ENCODE data around the gene EEF2K. TPM values are rescaled to one million over a fixed set of nuclear protein-coding genes. Genes with fewer than 3 reads are reported as not detected.

Gene EEF2K
- total and polyA plus RNA-seq, 2 of the 13 experiments (the other 11 are each of a cell fraction or from before 2014, with no cell fraction given): 22.0 to 23.8 TPM

DNA sequence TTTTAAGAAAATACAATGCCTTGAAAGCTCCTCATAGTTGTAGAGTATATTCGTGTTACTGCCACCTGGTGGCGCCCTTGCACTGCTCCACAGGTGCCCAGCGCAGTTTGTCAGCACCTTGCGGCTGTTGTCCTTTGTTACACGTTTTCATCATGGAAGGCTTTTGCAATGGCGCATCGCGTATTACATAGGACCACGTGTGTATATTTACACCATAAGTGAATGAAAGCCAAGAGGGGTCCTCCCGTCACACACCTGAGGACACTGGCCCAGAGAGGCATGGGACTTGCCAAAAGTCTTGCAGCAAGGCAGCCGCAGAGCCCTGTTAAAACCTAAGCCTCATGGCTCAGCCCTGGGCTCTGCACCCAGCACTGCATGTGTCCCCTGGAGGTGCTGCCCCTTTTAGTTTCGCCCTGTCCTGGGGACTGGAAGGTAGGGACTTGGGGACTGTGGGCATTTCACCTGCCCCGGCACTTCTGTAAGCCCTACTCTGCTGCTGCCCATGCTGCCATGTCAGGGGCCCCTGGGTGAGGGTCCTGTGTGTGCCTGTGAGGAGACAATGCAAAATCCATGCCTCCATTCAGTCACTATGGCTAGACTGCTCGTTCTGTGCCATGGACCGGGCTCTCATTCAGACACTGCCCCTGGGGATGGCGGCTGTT, 115.4 kb downstream of the EEF2K start (continued):
- peak; percentile 20; the same call in 1 of the 2 replicates for TF ChIP-seq UBTF (CRISPR knock-in tag; IDR thresholded peaks at IDR 0.05)
- no peak for TF ChIP-seq PAWR (CRISPR knock-in tag; IDR thresholded peaks at IDR 0.05; ENCODE audit: borderline replicate concordance)
- TF ChIP-seq ZNF326 (CRISPR knock-in tag; IDR thresholded peaks at IDR 0.05; ENCODE audit: borderline replicate concordance): no peak
- TF ChIP-seq NFKB2 (CRISPR knock-in tag; IDR thresholded peaks at IDR 0.05; ENCODE audit: borderline replicate concordance): peak; percentile 59; the same call in 1 of the 2 replicates
- peak; percentile 49; the same call in 1 of the 2 replicates for TF ChIP-seq ZNF143 (CRISPR knock-in tag; IDR thresholded peaks at IDR 0.05)
- TF ChIP-seq, protein P1, sequence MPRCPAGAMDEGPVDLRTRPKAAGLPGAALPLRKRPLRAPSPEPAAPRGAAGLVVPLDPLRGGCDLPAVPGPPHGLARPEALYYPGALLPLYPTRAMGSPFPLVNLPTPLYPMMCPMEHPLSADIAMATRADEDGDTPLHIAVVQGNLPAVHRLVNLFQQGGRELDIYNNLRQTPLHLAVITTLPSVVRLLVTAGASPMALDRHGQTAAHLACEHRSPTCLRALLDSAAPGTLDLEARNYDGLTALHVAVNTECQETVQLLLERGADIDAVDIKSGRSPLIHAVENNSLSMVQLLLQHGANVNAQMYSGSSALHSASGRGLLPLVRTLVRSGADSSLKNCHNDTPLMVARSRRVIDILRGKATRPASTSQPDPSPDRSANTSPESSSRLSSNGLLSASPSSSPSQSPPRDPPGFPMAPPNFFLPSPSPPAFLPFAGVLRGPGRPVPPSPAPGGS (CRISPR knock-in tag; IDR thresholded peaks at IDR 0.05): no peak; the same call in 1 of the 2 replicates
- TF ChIP-seq, protein P2, sequence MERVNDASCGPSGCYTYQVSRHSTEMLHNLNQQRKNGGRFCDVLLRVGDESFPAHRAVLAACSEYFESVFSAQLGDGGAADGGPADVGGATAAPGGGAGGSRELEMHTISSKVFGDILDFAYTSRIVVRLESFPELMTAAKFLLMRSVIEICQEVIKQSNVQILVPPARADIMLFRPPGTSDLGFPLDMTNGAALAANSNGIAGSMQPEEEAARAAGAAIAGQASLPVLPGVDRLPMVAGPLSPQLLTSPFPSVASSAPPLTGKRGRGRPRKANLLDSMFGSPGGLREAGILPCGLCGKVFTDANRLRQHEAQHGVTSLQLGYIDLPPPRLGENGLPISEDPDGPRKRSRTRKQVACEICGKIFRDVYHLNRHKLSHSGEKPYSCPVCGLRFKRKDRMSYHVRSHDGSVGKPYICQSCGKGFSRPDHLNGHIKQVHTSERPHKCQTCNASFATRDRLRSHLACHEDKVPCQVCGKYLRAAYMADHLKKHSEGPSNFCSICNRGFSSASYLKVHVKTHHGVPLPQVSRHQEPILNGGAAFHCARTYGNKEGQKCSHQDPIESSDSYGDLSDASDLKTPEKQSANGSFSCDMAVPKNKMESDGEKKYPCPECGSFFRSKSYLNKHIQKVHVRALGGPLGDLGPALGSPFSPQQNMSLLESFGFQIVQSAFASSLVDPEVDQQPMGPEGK (CRISPR knock-in tag; IDR thresholded peaks at IDR 0.05): 0 out of 2 replicates have a peak, but pooled peaks have one; percentile 11
- TF ChIP-seq POGZ (CRISPR knock-in tag; IDR thresholded peaks at IDR 0.05): no peak
- TF ChIP-seq IRX3 (CRISPR knock-in tag; IDR thresholded peaks at IDR 0.05; ENCODE audit: borderline replicate concordance, low read depth): no peak
- peak; percentile 39 for TF ChIP-seq ZFP91 (CRISPR knock-in tag; IDR thresholded peaks at IDR 0.05; ENCODE audit: borderline replicate concordance)
- peak; percentile 27; the same call in 1 of the 3 replicates for TF ChIP-seq MXI1 (IDR thresholded peaks at IDR 0.05; ENCODE audit: borderline replicate concordance, low read depth, low read length)
- TF ChIP-seq TP53 (CRISPR knock-in tag; conservative IDR thresholded peaks at IDR 0.05): peak; percentile 56; the same call in 1 of the 2 replicates
- peak; percentile 33; the same call in 1 of the 2 replicates for TF ChIP-seq MYC (CRISPR knock-in tag; IDR thresholded peaks at IDR 0.05; ENCODE audit: borderline replicate concordance)
- TF ChIP-seq HOXA5 (CRISPR knock-in tag; IDR thresholded peaks at IDR 0.05): 0 out of 2 replicates have a peak, but pooled peaks have one; percentile 56
- no peak for TF ChIP-seq ZNF788 (CRISPR knock-in tag; IDR thresholded peaks at IDR 0.05; ENCODE audit: borderline replicate concordance)
- peak; percentile 44 for TF ChIP-seq KDM2A (CRISPR knock-in tag; IDR thresholded peaks at IDR 0.05; ENCODE audit: borderline replicate concordance, low read depth)
- TF ChIP-seq SMAD1 (CRISPR knock-in tag; IDR thresholded peaks at IDR 0.05; ENCODE audit: borderline replicate concordance, low read depth): 0 out of 2 replicates have a peak, but pooled peaks have one; percentile 31
- 0 out of 2 replicates have a peak, but pooled peaks have one; percentile 19 for TF ChIP-seq CBX5 (CRISPR knock-in tag; IDR thresholded peaks at IDR 0.05; ENCODE audit: borderline replicate concordance)
- 0 out of 2 replicates have a peak, but pooled peaks have one; percentile 72 for TF ChIP-seq RFXANK (CRISPR knock-in tag; IDR thresholded peaks at IDR 0.05)
- TF ChIP-seq ZFY (CRISPR knock-in tag; IDR thresholded peaks at IDR 0.05): 0 out of 2 replicates have a peak, but pooled peaks have one; percentile 10
- TF ChIP-seq ZNF563 (CRISPR knock-in tag; IDR thresholded peaks at IDR 0.05): no peak
- peak; percentile 75 for TF ChIP-seq SMC3 (IDR thresholded peaks at IDR 0.05; ENCODE audit: low read length)
- TF ChIP-seq PHB2 (IDR thresholded peaks at IDR 0.05; ENCODE audit: partially characterized antibody): no peak

Data from HepG2 (cell line).